Body of pancreas (tissue), 4 donors: ENCODE data around the gene MPND.

Source experiments
- CTCF ChIP-seq, 7 experiments: fragments of 450-650 bp in 4 of 7; fragments of 200-600 bp in 3 of 7; sonication (generic) in 3 of 7; IDR thresholded peaks; one replicate each; pipeline ENCODE4 v1.5.1; 2016 to 2019; ENCODE audit warnings: antibody characterized with exemption in 7 of 7
- POLR2A ChIP-seq, 3 donors: fragments of 450-650 bp; IDR thresholded peaks; one replicate each; pipeline ENCODE4 v1.6.1; 2016; ENCODE audit warnings: antibody characterized with exemption in 3 of 3, mild to moderate bottlenecking in 2 of 3

DNA sequence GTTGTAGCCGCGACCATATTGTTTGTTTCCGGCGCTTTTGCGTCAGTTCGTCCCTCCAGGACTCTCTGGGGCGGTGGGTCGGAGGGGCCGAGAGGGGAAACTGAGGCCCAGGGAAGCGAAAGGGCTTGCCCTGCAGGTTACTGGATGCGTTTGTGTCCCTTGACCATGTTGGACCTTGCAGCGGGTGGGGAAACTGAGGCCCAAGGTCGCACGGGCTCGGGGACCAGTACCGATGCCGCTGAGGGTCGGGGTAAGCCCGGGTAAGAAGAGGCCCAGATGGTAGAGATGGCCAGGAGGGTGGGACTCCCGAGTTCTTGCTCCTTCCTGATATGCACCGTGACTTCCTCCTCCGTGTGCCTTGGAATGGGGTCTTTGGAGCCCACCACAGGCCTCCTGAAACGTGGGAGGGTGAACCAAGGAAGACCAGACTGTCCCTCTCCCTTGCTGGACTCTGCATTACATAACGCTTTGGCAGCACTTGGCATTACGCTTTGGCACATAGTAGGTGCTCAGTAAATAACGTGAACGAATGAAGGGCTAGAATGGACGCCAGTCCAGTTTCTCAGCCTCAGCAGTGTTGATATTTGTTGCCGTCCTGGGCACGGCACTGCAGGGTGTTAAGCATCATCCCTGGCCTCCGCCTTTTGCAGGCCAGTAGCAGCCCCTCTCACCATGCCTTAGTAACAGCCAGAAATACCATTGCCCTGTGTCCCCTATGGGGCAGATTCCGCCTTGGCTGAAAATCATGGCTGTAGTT lies 59.8 kb downstream of the MPND start:
- no peak for TF ChIP-seq CTCF (IDR thresholded peaks at IDR 0.05)
- no peak for TF ChIP-seq POLR2A (IDR thresholded peaks at IDR 0.05)
